GM18873 (cell line): ENCODE results near the gene PCDHGA2.
"Not testable (repeated sequence)": the region's sequence is repeated elsewhere in the genome, so short reads cannot be mapped to it uniquely, and the experiment has no call there.

Experiments used
- ATAC-seq: cut with Tn5 transposase; IDR thresholded peaks from one replicate; pipeline ENCODE4 v1.9.1; 2021; ENCODE audit warnings: mild to moderate bottlenecking, moderate library complexity, moderate number of reproducible peaks; ENCODE audit not compliant: unreplicated experiment, low FRiP score

PCDHGA2 gene

GRCh38 chr5:141375444-141376155, 37.0 kb downstream of the PCDHGA2 start:
- ATAC-seq = not testable (repeated sequence)

GRCh38 chr5:141382469-141383294, 44.1 kb downstream of the PCDHGA2 start, which contains the start of gene PCDHGA7:
Gene PCDHGA7 (plus strand): TSS chr5:141382742. CDS start chr5:141382900, 158 bp downstream.
- no peak for ATAC-seq

- ATAC-seq = no peak
These were observed 44.8 kb downstream of the PCDHGA2 start for GRCh38 chr5:141383345-141383744.

- ATAC-seq = no peak
These were observed 46.1 kb downstream of the PCDHGA2 start for GRCh38 chr5:141384471-141385267.

GRCh38 chr5:141387557-141388311, 49.2 kb downstream of the PCDHGA2 start, which contains the start of gene PCDHGB4:
Gene PCDHGB4 (plus strand): TSS chr5:141387698. CDS start chr5:141387885, 187 bp downstream.
- ATAC-seq = not testable (repeated sequence)

- no peak for ATAC-seq
These were observed 50.1 kb downstream of the PCDHGA2 start for GRCh38 chr5:141388661-141389060.

- no peak for ATAC-seq
These were observed 50.8 kb downstream of the PCDHGA2 start for GRCh38 chr5:141389153-141390042.

- ATAC-seq = no peak
These were observed 54.1 kb downstream of the PCDHGA2 start, which contains the start of gene PCDHGA8 for GRCh38 chr5:141392429-141393198. Gene PCDHGA8 (plus strand): TSS chr5:141392633. CDS start chr5:141392814, 181 bp downstream.
